Calu3 (cell line): ENCODE measurements around the gene CD80. TPM values are rescaled to one million over a fixed set of nuclear protein-coding genes. Genes with fewer than 3 reads are reported as not detected.

ENCODE experiments used
- BruUV-seq: library from RNA; stranded (reverse); fragments of 400-500 nt; replicated peaks from 2 replicates; lab custom pipeline; 2021; lab: Mats Ljungman, UMichigan
- CTCF ChIA-PET: fragments of 300-600 bp; sonication (Branson Sonifier 250); formaldehyde crosslinking; loops from one replicate; lab custom pipeline; 2022; ENCODE audit warnings: antibody characterized with exemption; lab: Charles Lee
- DNase-seq: peaks from one replicate; pipeline ENCODE4 v3.0.0; 2022
- H3K27ac Mint-ChIP-seq: one replicate; pipeline ENCODE4 v1.8.0; 2022; ENCODE audit warnings: mixed read lengths; ENCODE audit not compliant: unreplicated experiment
- H3K27me3 Mint-ChIP-seq: one replicate; pipeline ENCODE4 v1.8.0; 2022; ENCODE audit warnings: mixed read lengths; ENCODE audit not compliant: unreplicated experiment
- H3K36me3 Mint-ChIP-seq: one replicate; pipeline ENCODE4 v1.8.0; 2022; ENCODE audit warnings: mild to moderate bottlenecking, moderate library complexity, mixed read lengths; ENCODE audit not compliant: insufficient read depth, unreplicated experiment
- H3K4me1 Mint-ChIP-seq: one replicate; pipeline ENCODE4 v1.8.0; 2022; ENCODE audit warnings: mild to moderate bottlenecking, low read depth, mixed read lengths; ENCODE audit not compliant: unreplicated experiment
- H3K4me3 Mint-ChIP-seq: one replicate; pipeline ENCODE4 v1.8.0; 2022; ENCODE audit warnings: mild to moderate bottlenecking, low read depth, moderate library complexity, mixed read lengths; ENCODE audit not compliant: unreplicated experiment
- H3K9me3 Mint-ChIP-seq: one replicate; pipeline ENCODE4 v1.8.0; 2022; ENCODE audit warnings: low read depth, mixed read lengths; ENCODE audit not compliant: unreplicated experiment
- intact Hi-C: fragments of 100-400 bp; cut with micrococcal nuclease; formaldehyde crosslinking; loops from one replicate; pipeline ENCODE4 v1.10.0; 2022; ENCODE audit not compliant: unreplicated experiment
- total RNA-seq: library from RNA; stranded (reverse); gene quantifications from 2 replicates; pipeline ENCODE4 v1.2.3, GENCODE V29; 2022
- TF ChIP-seq, protein P1 (sequence below): fragments of 200-600 bp; IDR thresholded peaks from one replicate; pipeline ENCODE4 v1.8.0; 2022; ENCODE audit warnings: antibody characterized with exemption; ENCODE audit not compliant: unreplicated experiment

Gene CD80
- total RNA-seq, 1 experiment from 2014 or later = not detected

DNA sequence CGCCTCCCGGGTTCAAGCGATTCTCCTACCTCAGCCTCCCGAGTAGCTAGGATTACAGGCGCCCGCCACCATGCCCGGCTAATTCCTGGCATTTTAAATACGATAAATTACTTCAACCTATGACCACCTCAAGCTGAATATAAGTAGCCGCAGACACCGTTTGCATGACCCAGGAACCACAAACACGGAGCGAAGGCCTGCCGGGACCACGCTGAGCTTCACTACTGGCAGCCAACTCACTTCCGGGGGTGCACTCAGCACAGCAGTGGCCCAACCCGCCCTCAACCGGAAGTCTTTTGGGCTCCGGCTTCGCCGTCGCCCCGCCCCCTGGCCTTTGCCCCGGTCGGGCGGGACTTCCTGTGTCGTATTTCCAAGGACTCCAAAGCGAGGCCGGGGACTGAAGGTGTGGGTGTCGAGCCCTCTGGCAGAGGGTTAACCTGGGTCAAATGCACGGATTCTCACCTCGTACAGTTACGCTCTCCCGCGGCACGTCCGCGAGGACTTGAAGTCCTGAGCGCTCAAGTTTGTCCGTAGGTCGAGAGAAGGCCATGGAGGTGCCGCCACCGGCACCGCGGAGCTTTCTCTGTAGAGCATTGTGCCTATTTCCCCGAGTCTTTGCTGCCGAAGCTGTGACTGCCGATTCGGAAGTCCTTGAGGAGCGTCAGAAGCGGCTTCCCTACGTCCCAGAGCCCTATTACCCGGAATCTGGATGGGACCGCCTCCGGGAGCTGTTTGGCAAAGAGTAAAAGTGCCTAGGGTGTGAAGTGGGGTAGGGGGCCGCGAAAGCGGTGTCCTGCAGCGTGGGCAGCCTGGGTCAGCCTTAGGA is 61.0 kb downstream of the CD80 start, which contains the start of gene TIMMDC1:
TIMMDC1 (plus strand) TSS at position 362 of the 826 bp plus-strand sequence; CDS start at position 549, 187 bp downstream.
- Mint-ChIP-seq H3K9me3 (no peaks in the 10 kb centered on the region), H3K4me1 (peaks cover 10% of the 10 kb centered on the region), H3K4me3 (peak within 1 kb of the TSS; percentile 92), H3K36me3 (peaks cover 24% of the 10 kb centered on the region), H3K27me3 (no peaks in the 10 kb centered on the region), H3K27ac (peak within 1 kb of the TSS; percentile 86)
- TF ChIP-seq, protein P1, sequence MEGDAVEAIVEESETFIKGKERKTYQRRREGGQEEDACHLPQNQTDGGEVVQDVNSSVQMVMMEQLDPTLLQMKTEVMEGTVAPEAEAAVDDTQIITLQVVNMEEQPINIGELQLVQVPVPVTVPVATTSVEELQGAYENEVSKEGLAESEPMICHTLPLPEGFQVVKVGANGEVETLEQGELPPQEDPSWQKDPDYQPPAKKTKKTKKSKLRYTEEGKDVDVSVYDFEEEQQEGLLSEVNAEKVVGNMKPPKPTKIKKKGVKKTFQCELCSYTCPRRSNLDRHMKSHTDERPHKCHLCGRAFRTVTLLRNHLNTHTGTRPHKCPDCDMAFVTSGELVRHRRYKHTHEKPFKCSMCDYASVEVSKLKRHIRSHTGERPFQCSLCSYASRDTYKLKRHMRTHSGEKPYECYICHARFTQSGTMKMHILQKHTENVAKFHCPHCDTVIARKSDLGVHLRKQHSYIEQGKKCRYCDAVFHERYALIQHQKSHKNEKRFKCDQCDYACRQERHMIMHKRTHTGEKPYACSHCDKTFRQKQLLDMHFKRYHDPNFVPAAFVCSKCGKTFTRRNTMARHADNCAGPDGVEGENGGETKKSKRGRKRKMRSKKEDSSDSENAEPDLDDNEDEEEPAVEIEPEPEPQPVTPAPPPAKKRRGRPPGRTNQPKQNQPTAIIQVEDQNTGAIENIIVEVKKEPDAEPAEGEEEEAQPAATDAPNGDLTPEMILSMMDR = no peak
- DNase-seq = peak; percentile 97
- TSS peak; percentile 63 for BruUV-seq
- intact Hi-C loops = no loop called here
- CTCF ChIA-PET = interaction anchor here (0.5 to 1.4 kb wide), 9 partner anchors 14 to 224 kb away, joined by 3 to 6 read pairs (median 3); partner anchors contain the start of gene TMEM39A

DNA sequence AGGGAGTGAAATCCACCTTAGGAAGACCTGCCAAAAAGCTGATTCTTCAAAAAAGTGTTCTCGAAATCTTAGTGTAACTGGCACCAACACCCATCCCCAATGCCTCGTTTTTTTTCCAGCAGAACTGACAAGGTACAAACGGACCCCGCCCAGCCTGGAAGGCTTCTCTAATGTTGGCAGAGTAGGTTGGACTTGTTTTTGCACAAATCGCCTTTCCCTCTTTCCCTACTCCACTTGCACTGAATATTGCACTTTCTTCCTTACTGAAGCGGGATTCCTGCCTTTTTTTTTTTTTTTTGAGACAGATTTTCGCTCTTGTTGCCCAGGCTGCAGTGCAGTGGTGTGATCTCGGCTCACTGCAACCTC is 61.6 kb downstream of the CD80 start:
- TF ChIP-seq, protein P1 = no peak
- Mint-ChIP-seq H3K9me3 (no peaks in the 10 kb centered on the region), H3K27me3 (no peaks in the 10 kb centered on the region), H3K27ac (peak overlapping the region; percentile 86), H3K4me1 (peaks cover 10% of the 10 kb centered on the region), H3K4me3 (peak overlapping the region; percentile 92), H3K36me3 (peaks cover 23% of the 10 kb centered on the region)
- intact Hi-C loops = no loop called here
- DNase-seq = no peak
- CTCF ChIA-PET = interaction anchor here (0.5 to 1.4 kb wide), 6 partner anchors 13 to 93 kb away, joined by 3 to 6 read pairs (median 3); partner anchors contain the start of gene TMEM39A
- TSS peak; percentile 97 for BruUV-seq

DNA sequence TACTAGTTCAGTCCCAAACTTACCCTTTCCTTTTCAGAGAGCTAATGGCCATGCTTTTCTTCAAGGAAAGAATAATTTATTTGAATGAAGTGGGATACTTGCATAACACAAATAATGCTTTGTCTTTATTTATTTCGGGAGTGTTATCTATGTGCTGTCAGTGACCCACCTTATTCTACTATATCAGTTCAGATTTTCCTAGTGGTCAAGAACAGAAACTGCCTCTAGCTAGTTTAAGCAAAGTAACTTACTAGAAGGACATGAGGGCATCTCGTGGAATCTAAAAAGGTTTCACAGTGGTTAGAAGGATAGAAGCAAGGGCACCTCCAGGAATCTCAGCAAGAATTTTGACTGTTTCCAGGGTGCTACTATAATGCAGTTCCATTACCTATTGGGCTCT is 64.8 kb downstream of the CD80 start:
- intact Hi-C loops = no loop called here
- Mint-ChIP-seq H3K27me3 (no peaks in the 10 kb centered on the region), H3K4me1 (no peaks in the 10 kb centered on the region), H3K4me3 (no peak overlapping the region), H3K9me3 (no peaks in the 10 kb centered on the region), H3K36me3 (peaks cover 19% of the 10 kb centered on the region), H3K27ac (no peak overlapping the region)
- CTCF ChIA-PET = interaction anchor here (0.6 to 0.7 kb wide), 2 partner anchors 14 to 125 kb away, joined by 3 to 6 read pairs; no protein-coding TSS in a partner anchor
- TF ChIP-seq, protein P1 = no peak
- DNase-seq = no peak
- no TSS peak for BruUV-seq

DNA sequence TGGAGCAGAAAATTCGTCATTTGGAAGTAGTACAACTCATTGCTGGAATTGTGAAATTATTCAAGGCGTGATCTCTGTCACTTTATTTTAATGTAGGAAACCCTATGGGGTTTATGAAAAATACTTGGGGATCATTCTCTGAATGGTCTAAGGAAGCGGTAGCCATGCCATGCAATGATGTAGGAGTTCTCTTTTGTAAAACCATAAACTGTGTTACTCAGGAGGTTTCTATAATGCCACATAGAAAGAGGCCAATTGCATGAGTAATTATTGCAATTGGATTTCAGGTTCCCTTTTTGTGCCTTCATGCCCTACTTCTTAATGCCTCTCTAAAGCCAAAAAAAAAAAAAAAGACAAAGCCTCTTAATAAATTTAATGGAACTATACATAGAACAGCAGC is 66.6 kb downstream of the CD80 start:
- H3K27ac Mint-ChIP-seq = no peak overlapping the region
- DNase-seq = no peak
- no peaks in the 10 kb centered on the region for H3K9me3 Mint-ChIP-seq
- peaks cover 2% of the 10 kb centered on the region for H3K36me3 Mint-ChIP-seq
- intact Hi-C loops = no loop called here
- CTCF ChIA-PET = no interaction called here
- H3K27me3 Mint-ChIP-seq = no peaks in the 10 kb centered on the region
- no TSS peak for BruUV-seq
- H3K4me1 Mint-ChIP-seq = no peaks in the 10 kb centered on the region
- TF ChIP-seq, protein P1 = no peak
- no peak overlapping the region for H3K4me3 Mint-ChIP-seq
